HepG2 (cell line): ENCODE results near the gene TNP2. TPM values are rescaled to one million over a fixed set of nuclear protein-coding genes. Genes with fewer than 3 reads are reported as not detected.

ENCODE experiments used
- ATF7-NPFF ChIP-seq: sonication (generic); formaldehyde crosslinking; IDR thresholded peaks from 2 replicates; pipeline ENCODE4 v1.8.1; 2023; ENCODE audit warnings: mild to moderate bottlenecking, low read depth, missing genetic modification reagents, moderate library complexity
- CEBPB ChIP-seq: IDR thresholded peaks from 2 replicates; pipeline ENCODE4 v1.6.1; 2011; ENCODE audit warnings: low read depth, low read length, improper control_type of control experiment, borderline replicate concordance
- ERF ChIP-seq: IDR thresholded peaks from 2 replicates; pipeline ENCODE4 v1.6.1; 2018; ENCODE audit warnings: missing biosample characterization, missing genetic modification reagents
- FIP1L1 ChIP-seq: fragments of 200-400 bp; formaldehyde crosslinking; IDR thresholded peaks from 2 replicates; pipeline ENCODE4 v1.6.1; 2018; ENCODE audit warnings: low read depth, mild to moderate bottlenecking, low read length, moderate library complexity, borderline replicate concordance; ENCODE audit not compliant: insufficient read depth
- MBD4 ChIP-seq: IDR thresholded peaks from 2 replicates; pipeline ENCODE4 v1.6.1; 2012; ENCODE audit warnings: low read length, inconsistent platforms, borderline replicate concordance
- NFE2 ChIP-seq: sonication (generic); formaldehyde crosslinking; IDR thresholded peaks from 2 replicates; pipeline ENCODE4 v1.4.0; 2020; ENCODE audit warnings: missing genetic modification reagents
- PCBP2 ChIP-seq: fragments of 200-400 bp; formaldehyde crosslinking; optimal IDR thresholded peaks from 2 replicates; pipeline ENCODE3; 2018; ENCODE audit warnings: low read length, low read depth; ENCODE audit not compliant: poor library complexity, severe bottlenecking
- SSRP1 ChIP-seq: IDR thresholded peaks from 2 replicates; pipeline ENCODE4 v1.6.1; 2016; ENCODE audit warnings: control low read depth
- ZBTB34 ChIP-seq: sonication (generic); formaldehyde crosslinking; IDR thresholded peaks from 2 replicates; pipeline ENCODE4 v1.8.0; 2022; ENCODE audit warnings: mild to moderate bottlenecking, missing genetic modification reagents
- ZBTB46 ChIP-seq: sonication (generic); formaldehyde crosslinking; IDR thresholded peaks from 2 replicates; pipeline ENCODE4 v1.4.0; 2020; ENCODE audit warnings: mild to moderate bottlenecking, missing genetic modification reagents, borderline replicate concordance
- ZNF326 ChIP-seq: sonication (generic); formaldehyde crosslinking; IDR thresholded peaks from 2 replicates; pipeline ENCODE4 v1.4.0; 2020; ENCODE audit warnings: missing genetic modification reagents, borderline replicate concordance
- ZNF484 ChIP-seq: sonication (generic); formaldehyde crosslinking; IDR thresholded peaks from 2 replicates; pipeline ENCODE4 v1.5.1; 2020; ENCODE audit warnings: mild to moderate bottlenecking, low read depth, missing genetic modification reagents, borderline replicate concordance
- ZNF557 ChIP-seq: sonication (generic); formaldehyde crosslinking; IDR thresholded peaks from 2 replicates; pipeline ENCODE4 v1.4.0; 2020; ENCODE audit warnings: missing genetic modification reagents
- ZNF567 ChIP-seq: sonication (generic); formaldehyde crosslinking; IDR thresholded peaks from 2 replicates; pipeline ENCODE4 v1.8.1; 2023; ENCODE audit warnings: mild to moderate bottlenecking, missing genetic modification reagents, borderline replicate concordance
- ZNF576 ChIP-seq: sonication (generic); formaldehyde crosslinking; IDR thresholded peaks from 2 replicates; pipeline ENCODE4 v1.4.0; 2020; ENCODE audit warnings: mild to moderate bottlenecking, missing genetic modification reagents
- ZNF724P ChIP-seq: sonication (generic); formaldehyde crosslinking; IDR thresholded peaks from 2 replicates; pipeline ENCODE4 v1.8.0; 2022; ENCODE audit warnings: missing genetic modification reagents, borderline replicate concordance
- ZNF878 ChIP-seq: sonication (generic); formaldehyde crosslinking; IDR thresholded peaks from 2 replicates; pipeline ENCODE4 v1.8.1; 2023; ENCODE audit warnings: mild to moderate bottlenecking, missing genetic modification reagents, moderate library complexity
- polyA plus RNA-seq, 8 experiments: library from polyadenylated mRNA; depleted of rRNA in 3 of 8; stranded (reverse) in 7 of 8; unstranded in 1 of 8; fragments of >200 nt; fragmentation: Illumina TruSeq in 4 of 8; extraction: Trizol in 4 of 8; gene quantifications; 2 replicates each; pipeline versions ENCODE4 v1.2.1 to v1.2.3, GENCODE V29; 2011 to 2016; ENCODE audit warnings: low read depth in 4 of 8, missing spikeins in 1 of 8, mixed read lengths in 1 of 8; ENCODE audit not compliant: insufficient read depth in 1 of 8
- total RNA-seq, 5 experiments: library from RNA; depleted of rRNA; stranded (reverse); fragments of >200 nt; fragmentation: Illumina TruSeq; extraction: Trizol; gene quantifications; 2 replicates each; pipeline ENCODE4 v1.2.3, GENCODE V29; 2016; ENCODE audit warnings: low read depth in 1 of 5
- TF ChIP-seq, protein P1 (sequence below): sonication (generic); formaldehyde crosslinking; IDR thresholded peaks from 2 replicates; pipeline ENCODE4 v1.4.0; 2020; ENCODE audit warnings: mild to moderate bottlenecking, missing genetic modification reagents
- TF ChIP-seq, protein P2 (sequence below): sonication (generic); formaldehyde crosslinking; IDR thresholded peaks from 2 replicates; pipeline ENCODE4 v1.8.1; 2023; ENCODE audit warnings: missing genetic modification reagents, mild to moderate bottlenecking, borderline replicate concordance
- TF ChIP-seq, protein P3 (sequence below): sonication (generic); formaldehyde crosslinking; conservative IDR thresholded peaks from 2 replicates; pipeline ENCODE4 v1.4.0; 2020; ENCODE audit warnings: mild to moderate bottlenecking, missing genetic modification reagents, moderate library complexity

TNP2 gene
- total and polyA plus RNA-seq, 2 of the 13 experiments (the other 11 are each of a cell fraction or from before 2014, with no cell fraction given), result not detected

GRCh38 chr16:11253009-11253994 lies 15.8 kb downstream of the TNP2 start (continued):
- TF ChIP-seq ZBTB34 (CRISPR knock-in tag), result no peak
- TF ChIP-seq ZNF567 (CRISPR knock-in tag), result no peak
- TF ChIP-seq ATF7-NPFF (CRISPR knock-in tag), result no peak; the same call in 1 of the 2 replicates
- no peak for TF ChIP-seq ZBTB46 (CRISPR knock-in tag)
- TF ChIP-seq SSRP1 (CRISPR knock-in tag), result peak; percentile 14; the same call in 1 of the 2 replicates
- no peak for TF ChIP-seq NFE2
- TF ChIP-seq FIP1L1, result no peak
- no peak for TF ChIP-seq ZNF326 (CRISPR knock-in tag)
- TF ChIP-seq ZNF557 (CRISPR knock-in tag), result no peak
- no peak for TF ChIP-seq ERF
- TF ChIP-seq ZNF724P (CRISPR knock-in tag), result no peak
- no peak for TF ChIP-seq CEBPB
- TF ChIP-seq, protein P1, sequence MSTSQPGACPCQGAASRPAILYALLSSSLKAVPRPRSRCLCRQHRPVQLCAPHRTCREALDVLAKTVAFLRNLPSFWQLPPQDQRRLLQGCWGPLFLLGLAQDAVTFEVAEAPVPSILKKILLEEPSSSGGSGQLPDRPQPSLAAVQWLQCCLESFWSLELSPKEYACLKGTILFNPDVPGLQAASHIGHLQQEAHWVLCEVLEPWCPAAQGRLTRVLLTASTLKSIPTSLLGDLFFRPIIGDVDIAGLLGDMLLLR, result peak; percentile 37; the same call in 1 of the 2 replicates
- no peak for TF ChIP-seq MBD4
- TF ChIP-seq PCBP2, result no peak
- TF ChIP-seq, protein P2, sequence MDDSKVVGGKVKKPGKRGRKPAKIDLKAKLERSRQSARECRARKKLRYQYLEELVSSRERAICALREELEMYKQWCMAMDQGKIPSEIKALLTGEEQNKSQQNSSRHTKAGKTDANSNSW, result no peak
- no peak for TF ChIP-seq ZNF576 (CRISPR knock-in tag)
- 0 out of 2 replicates have a peak, but pooled peaks have one; percentile 39 for TF ChIP-seq ZNF878 (CRISPR knock-in tag)
- no peak for TF ChIP-seq ZNF484 (CRISPR knock-in tag)
- TF ChIP-seq, protein P3, sequence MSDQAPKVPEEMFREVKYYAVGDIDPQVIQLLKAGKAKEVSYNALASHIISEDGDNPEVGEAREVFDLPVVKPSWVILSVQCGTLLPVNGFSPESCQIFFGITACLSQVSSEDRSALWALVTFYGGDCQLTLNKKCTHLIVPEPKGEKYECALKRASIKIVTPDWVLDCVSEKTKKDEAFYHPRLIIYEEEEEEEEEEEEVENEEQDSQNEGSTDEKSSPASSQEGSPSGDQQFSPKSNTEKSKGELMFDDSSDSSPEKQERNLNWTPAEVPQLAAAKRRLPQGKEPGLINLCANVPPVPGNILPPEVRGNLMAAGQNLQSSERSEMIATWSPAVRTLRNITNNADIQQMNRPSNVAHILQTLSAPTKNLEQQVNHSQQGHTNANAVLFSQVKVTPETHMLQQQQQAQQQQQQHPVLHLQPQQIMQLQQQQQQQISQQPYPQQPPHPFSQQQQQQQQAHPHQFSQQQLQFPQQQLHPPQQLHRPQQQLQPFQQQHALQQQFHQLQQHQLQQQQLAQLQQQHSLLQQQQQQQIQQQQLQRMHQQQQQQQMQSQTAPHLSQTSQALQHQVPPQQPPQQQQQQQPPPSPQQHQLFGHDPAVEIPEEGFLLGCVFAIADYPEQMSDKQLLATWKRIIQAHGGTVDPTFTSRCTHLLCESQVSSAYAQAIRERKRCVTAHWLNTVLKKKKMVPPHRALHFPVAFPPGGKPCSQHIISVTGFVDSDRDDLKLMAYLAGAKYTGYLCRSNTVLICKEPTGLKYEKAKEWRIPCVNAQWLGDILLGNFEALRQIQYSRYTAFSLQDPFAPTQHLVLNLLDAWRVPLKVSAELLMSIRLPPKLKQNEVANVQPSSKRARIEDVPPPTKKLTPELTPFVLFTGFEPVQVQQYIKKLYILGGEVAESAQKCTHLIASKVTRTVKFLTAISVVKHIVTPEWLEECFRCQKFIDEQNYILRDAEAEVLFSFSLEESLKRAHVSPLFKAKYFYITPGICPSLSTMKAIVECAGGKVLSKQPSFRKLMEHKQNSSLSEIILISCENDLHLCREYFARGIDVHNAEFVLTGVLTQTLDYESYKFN (CRISPR knock-in tag), result no peak
